Astrocyte (in vitro differentiated cells and primary cell): ENCODE data around the gene TSSK1B.

Experiments
- EZH2 ChIP-seq: IDR thresholded peaks from 2 replicates; pipeline ENCODE4 v1.6.1; 2012; ENCODE audit warnings: mild to moderate bottlenecking, low read length, inconsistent platforms; ENCODE audit not compliant: insufficient read depth
- TF ChIP-seq, protein P1 (sequence below): IDR thresholded peaks from 2 replicates; pipeline ENCODE4 v1.5.1; 2011; ENCODE audit warnings: low read depth, mild to moderate bottlenecking, inconsistent platforms, low read length, moderate library complexity; ENCODE audit not compliant: insufficient read depth

DNA sequence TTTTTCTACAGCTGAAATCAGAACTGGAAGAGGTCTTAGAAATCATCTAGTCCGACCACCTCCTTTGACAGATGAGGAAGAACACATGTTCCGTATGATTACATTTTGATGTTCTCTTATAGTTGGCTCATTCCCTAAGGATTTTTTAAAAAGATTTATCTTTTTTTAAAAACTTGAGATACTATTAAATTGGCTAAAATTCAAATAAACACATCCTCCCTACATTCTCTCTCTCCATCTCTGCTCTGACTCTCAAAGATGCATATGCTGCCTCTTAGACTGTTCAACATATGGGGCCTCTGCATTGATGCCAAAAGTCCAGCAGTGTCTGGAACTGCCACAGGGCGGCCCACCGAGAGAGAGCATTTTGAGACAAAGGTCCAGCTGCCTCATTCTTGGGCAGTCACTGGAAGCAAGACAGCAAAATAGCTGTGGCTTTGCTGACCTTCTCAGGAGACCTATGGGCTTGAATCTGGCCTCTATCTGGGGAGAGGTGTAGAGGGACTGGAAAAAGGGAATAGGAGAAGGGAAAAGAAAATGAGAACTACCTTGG is 12.8 kb upstream of the TSSK1B start:
- TF ChIP-seq, protein P1, sequence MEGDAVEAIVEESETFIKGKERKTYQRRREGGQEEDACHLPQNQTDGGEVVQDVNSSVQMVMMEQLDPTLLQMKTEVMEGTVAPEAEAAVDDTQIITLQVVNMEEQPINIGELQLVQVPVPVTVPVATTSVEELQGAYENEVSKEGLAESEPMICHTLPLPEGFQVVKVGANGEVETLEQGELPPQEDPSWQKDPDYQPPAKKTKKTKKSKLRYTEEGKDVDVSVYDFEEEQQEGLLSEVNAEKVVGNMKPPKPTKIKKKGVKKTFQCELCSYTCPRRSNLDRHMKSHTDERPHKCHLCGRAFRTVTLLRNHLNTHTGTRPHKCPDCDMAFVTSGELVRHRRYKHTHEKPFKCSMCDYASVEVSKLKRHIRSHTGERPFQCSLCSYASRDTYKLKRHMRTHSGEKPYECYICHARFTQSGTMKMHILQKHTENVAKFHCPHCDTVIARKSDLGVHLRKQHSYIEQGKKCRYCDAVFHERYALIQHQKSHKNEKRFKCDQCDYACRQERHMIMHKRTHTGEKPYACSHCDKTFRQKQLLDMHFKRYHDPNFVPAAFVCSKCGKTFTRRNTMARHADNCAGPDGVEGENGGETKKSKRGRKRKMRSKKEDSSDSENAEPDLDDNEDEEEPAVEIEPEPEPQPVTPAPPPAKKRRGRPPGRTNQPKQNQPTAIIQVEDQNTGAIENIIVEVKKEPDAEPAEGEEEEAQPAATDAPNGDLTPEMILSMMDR = peak; percentile 22
- no peak for TF ChIP-seq EZH2
